ENCODE results near the gene SLC35G6.

- TF ChIP-seq CTCF (IDR thresholded peaks at IDR 0.05) (peak in 1 of 3 experiments; percentile 16), POLR2A (IDR thresholded peaks at IDR 0.05) (peak; percentile 100)
Measured at GRCh38 chr17:7484067-7484918, 3.0 kb downstream of the SLC35G6 start, which contains the start of gene POLR2A.

Measured in testis (tissue), 2 donors.